GM12892 (cell line): ENCODE results near the gene SMAP2.

Experiments used
- POLR2A ChIP-seq: IDR thresholded peaks from 2 replicates; pipeline ENCODE4 v1.6.1; 2011; ENCODE audit warnings: low read depth, low read length, control low read depth
- POLR2AphosphoS5 ChIP-seq: IDR thresholded peaks from 2 replicates; pipeline ENCODE4 v1.6.1; 2011; ENCODE audit warnings: low read depth, low read length, control low read depth
- TAF1 ChIP-seq: IDR thresholded peaks from 2 replicates; pipeline ENCODE4 v1.6.1; 2011; ENCODE audit warnings: low read depth, mild to moderate bottlenecking, control low read depth, low read length, borderline replicate concordance

DNA sequence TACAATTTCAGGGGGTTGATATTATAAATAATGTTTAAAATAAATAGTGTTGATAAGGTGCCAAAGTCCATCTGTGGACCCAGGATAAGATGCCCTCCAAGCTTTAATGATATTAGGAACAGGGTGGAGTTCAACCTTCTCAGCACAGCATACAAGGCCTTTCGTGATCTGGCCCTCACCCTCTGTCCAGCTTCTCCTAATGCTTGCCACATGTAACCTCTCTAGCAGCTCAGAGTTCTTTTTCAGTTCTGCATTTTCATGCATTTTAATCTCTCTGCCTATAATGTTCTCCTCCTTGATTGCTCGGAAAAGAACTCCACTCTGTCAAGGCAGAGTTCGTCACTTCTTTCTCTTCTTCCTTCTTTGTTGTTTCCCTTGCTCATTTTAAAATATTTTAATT lies 21.4 kb upstream of the SMAP2 start:
- TF ChIP-seq POLR2A (no peak), POLR2AphosphoS5 (no peak), TAF1 (no peak)
